Posterior vena cava (tissue), 2 donors: ENCODE data around the gene CFAP77. TPM values are rescaled to one million over a fixed set of nuclear protein-coding genes. Genes with fewer than 3 reads are reported as not detected.
"Not testable (repeated sequence)": the region's sequence is repeated elsewhere in the genome, so short reads cannot be mapped to it uniquely, and the experiment has no call there.

Experiments
- DNase-seq: peaks from one replicate; pipeline ENCODE4 v3.0.0-alpha.2; 2020; ENCODE audit warnings: low spot score
- intact Hi-C, 2 donors: fragments of 100-400 bp; cut with DNase I; formaldehyde crosslinking; loops; one replicate each; pipeline versions ENCODE4 v1.14.1 to v1.14.2; 2022 to 2023
- total RNA-seq, 2 donors: library from RNA; stranded (reverse); fragmentation: NEBNext Ultra II Directional; extraction: Animal tissue kit (Norgen Biotek cat#: 25700); gene quantifications; one replicate each; pipeline ENCODE4 v1.2.1, GENCODE V29; 2021
- donor health status: DM: yes; HTN: yes; CAD: no.
- donor health status: DM: yes; HTN: yes; CAD: no.

The CFAP77 gene
- total RNA-seq, 2 donors from 2014 or later: not detected

DNA sequence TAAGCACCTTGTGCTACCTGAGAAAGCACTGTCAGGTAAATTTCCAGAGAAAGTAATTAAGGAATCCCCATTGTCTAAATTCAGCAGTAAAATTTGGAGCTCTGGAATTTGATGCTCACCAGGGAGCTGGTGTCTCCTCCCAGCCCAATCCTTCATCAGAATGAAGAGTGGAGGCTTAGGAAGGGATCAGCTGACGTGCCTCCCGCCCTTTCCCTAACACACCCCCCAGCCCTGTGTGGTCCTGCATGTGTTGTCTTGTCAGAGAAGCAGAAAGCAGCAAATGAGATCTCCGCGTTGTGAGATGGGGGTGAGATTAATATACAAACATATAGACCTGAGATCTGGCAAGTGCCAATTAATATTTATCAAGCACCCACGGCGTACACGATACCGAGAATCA is 145.5 kb downstream of the CFAP77 start:
- intact Hi-C loops: no loop called here
- no peak for DNase-seq

DNA sequence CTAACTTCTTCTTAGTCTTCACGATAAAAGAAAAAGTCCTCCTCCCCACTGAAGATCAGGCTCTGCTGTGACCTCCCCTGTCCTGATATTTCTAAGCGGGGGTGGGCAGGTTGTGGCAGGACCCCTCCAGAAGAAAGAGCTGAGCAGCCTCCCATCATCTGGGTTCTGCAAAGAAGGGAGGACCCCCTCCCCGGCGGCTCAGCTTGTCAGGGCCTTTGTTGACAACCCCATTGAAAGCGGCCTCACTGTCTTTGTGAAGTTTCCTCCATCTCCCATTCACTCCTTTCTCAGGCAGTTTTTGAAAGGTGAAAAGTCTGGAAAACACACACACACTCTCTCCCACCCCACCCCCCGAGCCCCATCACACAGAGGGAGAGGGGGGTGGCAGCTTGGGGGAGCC is 146.2 kb downstream of the CFAP77 start:
- intact Hi-C loops: no loop called here
- no peak for DNase-seq

- intact Hi-C loops: no loop called here
- no peak for DNase-seq
Measured at GRCh38 chr9:132556714-132557113, 146.7 kb downstream of the CFAP77 start.

GRCh38 chr9:132557159-132557558 is 147.1 kb downstream of the CFAP77 start:
- DNase-seq: no peak
- intact Hi-C loops: no loop called here

GRCh38 chr9:132559711-132560110 is 149.7 kb downstream of the CFAP77 start:
- intact Hi-C loops: no loop called here
- DNase-seq: no peak

- intact Hi-C loops: no loop called here
- no peak for DNase-seq
Measured at GRCh38 chr9:132560616-132561202, 150.7 kb downstream of the CFAP77 start.

DNA sequence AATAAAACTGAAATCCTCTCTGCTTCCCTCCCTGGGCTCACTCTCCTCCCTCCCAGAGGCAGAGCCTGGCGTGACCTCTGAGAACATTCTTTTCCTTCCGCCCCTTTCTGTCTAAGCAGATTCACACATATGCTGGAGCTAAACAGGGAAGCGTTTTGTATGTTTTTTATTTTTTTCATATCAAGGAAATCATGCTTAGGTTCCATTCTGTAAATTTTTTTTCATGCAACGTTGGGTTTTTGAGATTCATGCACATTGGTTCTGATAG is 152.2 kb downstream of the CFAP77 start:
- intact Hi-C loops: no loop called here
- DNase-seq: no peak

DNA sequence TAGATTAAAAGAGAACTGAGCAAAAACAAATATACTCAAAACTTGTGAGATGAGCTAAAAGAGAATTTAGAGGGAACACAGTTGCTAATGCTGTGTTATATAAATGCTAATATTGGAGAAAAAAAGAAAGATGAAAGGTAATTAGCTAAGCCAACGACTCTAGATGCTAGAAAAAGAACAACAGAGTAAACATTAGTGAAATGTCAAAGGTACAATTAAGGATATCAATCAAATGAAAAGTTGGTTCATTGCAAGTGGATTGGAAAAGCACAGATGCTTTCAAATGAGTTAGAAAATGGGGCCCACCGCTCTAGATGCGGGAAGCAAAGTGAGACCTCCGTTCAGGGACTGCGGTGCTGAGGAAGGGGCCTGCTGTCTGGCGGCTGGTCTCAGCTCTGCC is 154.5 kb downstream of the CFAP77 start:
- intact Hi-C loops: no loop called here
- no peak for DNase-seq

DNA sequence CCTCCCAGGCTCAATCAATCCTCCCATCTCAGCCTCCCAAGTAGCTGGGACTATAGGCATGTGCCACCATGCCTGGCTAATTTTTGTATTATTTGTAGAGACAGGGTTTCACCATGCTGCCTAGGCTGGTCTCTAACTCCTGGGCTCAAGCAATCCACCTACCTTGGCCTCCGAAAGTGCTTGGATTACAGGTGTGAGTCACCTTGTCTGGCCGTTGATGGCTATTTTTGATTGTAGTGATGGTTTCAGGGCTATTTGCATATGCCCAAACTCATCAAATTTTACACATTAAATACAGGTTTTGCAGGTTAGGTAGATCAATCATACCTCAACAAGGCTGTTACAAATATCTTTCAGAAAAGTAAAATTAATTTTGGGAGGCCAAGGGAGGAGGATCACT is 158.8 kb downstream of the CFAP77 start:
- intact Hi-C loops: not testable (repeated sequence)

GRCh38 chr9:132571806-132572600 is 162.0 kb downstream of the CFAP77 start:
- intact Hi-C loops: loop anchor here (5.0 kb wide), 2 partner anchors 55 to 65 kb away; no protein-coding TSS in a partner anchor

More for the DNA sequence above, 158.8 kb downstream of the CFAP77 start:
- DNase-seq: not testable (repeated sequence)

GRCh38 chr9:132572921-132573320 is 162.9 kb downstream of the CFAP77 start:
- no peak for DNase-seq
- intact Hi-C loops: loop anchor here (5.0 kb wide), 2 partner anchors 56 to 66 kb away; no protein-coding TSS in a partner anchor

More at GRCh38 chr9:132571806-132572600, 162.0 kb downstream of the CFAP77 start:
- DNase-seq: no peak

- intact Hi-C loops: no loop called here
- peak; percentile 93 for DNase-seq
Measured at GRCh38 chr9:132575005-132575609, 165.1 kb downstream of the CFAP77 start.

DNA sequence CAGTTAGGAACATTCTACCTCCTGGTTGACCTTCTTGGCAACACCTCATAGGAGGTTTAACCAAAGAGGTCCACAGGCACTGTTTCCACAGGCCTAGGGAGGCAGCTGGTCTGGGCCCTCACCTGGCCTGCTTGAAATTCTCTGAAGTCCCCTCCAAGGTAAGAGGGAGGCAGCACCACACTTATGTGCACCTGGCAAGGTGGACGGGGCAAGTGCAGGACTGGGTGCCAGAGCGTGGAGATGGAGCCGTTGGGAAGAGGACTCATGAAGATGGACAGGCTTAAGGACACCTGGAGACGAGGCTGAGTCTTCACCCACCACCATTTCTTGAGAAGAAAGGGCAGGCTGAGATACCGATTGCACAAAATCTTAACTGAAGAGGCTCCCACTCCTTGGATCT is 165.8 kb downstream of the CFAP77 start:
- DNase-seq: peak; percentile 70
- intact Hi-C loops: no loop called here

GRCh38 chr9:132577119-132577518 is 167.1 kb downstream of the CFAP77 start:
- DNase-seq: peak; percentile 10
- intact Hi-C loops: no loop called here

- intact Hi-C loops: no loop called here
- peak; percentile 40 for DNase-seq
Measured at GRCh38 chr9:132578367-132578932, 168.4 kb downstream of the CFAP77 start.

DNA sequence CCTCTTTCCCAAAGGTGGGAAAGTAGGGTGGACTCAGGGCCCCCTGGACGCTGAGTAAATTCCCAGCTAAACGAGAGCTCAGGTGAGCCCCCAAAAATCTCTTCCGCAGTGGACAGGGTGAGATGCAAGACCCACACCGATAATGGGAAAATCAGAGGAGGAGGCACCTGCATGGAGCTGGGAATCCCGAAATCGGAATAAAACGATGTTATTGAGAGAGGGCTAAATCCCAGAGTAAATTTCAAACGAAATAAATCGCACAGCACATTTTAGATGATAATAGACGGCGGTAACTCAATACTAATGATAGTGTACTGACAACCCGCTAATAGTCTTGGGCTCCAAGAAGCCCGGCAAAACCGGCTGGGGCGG is 169.4 kb downstream of the CFAP77 start:
- DNase-seq: no peak
- intact Hi-C loops: no loop called here

DNA sequence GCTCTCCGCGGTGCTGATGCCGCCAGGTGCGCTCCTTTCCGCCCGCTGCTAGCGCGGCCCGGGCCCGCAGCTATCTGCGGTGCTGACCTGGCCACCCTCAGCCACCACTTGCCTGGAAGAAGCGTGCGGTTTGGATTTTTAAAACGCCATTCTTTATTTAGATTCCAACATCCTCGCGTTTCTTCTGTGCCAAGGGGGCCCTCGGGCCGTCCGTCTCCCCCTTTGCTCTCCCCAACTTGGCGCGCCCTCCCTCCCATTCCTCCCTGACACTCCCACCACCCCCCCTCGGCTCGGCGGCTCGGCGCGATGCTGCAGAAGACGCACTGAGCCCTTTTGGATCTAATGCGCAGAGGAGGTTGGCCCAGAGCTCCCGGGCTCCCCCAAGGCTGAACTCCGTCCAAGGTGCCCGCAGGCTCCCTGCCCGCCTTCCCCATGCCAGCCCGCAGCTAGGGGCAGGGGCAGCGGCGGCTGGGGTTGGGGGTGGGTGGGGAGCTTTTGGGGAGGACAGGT is 172.3 kb downstream of the CFAP77 start, which contains the start of gene BARHL1:
Gene BARHL1, plus strand, starts transcription at position 331 of the 510 bp plus-strand sequence. CDS start 192 bp downstream, outside the sequence.
- intact Hi-C loops: no loop called here
- DNase-seq: peak; percentile 75

- intact Hi-C loops: no loop called here
- peak; percentile 80 for DNase-seq
Measured at GRCh38 chr9:132582786-132583583, 173.0 kb downstream of the CFAP77 start.

- peak; percentile 44 for DNase-seq
- intact Hi-C loops: no loop called here
Measured at GRCh38 chr9:132583584-132584304, 173.7 kb downstream of the CFAP77 start.
